Activated gamma-delta T cell treated with Interleukin-2 at 50 U/mL for 16 hours (primary cell): ENCODE measurements around the gene RUFY4.

Source experiments
- DNase-seq: peaks from one replicate; pipeline ENCODE4 v3.0.0-alpha.2; 2020

RUFY4 gene, protein sequence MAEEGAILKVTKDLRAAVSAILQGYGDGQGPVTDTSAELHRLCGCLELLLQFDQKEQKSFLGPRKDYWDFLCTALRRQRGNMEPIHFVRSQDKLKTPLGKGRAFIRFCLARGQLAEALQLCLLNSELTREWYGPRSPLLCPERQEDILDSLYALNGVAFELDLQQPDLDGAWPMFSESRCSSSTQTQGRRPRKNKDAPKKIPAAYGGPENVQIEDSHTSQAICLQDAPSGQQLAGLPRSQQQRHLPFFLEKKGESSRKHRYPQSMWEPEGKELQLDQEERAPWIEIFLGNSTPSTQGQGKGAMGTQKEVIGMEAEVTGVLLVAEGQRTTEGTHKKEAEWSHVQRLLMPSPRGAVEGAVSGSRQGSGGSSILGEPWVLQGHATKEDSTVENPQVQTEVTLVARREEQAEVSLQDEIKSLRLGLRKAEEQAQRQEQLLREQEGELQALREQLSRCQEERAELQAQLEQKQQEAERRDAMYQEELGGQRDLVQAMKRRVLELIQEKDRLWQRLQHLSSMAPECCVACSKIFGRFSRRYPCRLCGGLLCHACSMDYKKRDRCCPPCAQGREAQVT

DNA sequence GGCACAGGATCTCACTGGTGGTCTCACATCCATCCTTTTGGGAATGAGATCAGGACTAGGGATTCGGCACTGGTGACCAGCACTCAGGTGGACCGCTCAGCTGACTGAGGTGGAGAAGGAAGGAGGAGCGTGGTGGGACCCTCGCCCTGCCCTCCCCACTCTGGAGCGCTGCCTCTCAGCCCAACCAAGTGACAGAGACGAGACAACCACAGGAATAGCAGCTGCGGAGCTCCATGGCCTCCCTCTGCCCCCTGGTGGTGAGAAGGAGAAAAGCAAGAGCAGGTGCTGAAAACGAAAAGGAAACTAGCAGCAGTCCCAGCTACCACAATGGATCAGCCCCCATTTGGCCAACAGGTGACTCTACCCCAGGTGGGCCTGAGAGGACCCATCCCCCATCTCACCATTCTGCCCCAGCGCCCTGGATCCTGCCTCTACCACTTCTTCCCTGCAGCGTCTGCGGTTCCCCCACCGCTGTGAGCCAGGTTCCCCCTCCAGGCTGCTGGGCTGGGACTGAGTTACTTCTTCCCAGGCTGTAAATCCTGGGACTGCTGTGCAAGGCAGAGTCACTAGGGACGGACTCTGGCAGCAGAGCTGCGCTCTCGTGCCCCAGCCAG is at the start of gene RUFY4:
TSS of gene RUFY4 (plus strand) at position 533 of the 614 bp plus-strand sequence. CDS start 1,353 bp downstream, outside the sequence.
- peak; percentile 56 for DNase-seq

- DNase-seq, result no peak
Observed at GRCh38 chr2:218019411-218020060, 49.5 kb upstream of the RUFY4 start.

DNA sequence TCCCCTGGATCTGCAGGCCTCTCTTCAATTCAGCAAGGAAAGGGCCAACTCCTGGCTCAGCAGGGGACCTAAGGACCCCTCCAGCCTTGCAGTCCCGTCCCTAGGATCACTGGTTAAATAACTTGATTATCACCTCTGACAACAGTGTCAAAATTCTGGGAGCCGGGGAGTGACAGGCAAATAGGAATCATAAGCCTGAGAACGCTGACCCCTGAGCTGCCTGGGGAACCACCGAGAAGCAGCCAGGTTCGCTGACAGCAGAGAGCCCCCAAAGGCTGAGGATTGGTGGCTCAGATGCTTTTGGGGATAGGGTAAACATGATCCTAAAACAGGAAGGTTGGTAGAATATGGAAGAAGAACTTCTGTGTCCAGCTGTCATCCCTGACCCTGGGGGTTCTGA is 48.8 kb upstream of the RUFY4 start:
- no peak for DNase-seq

- no peak for DNase-seq
Observed at GRCh38 chr2:218020966-218021535, 48.0 kb upstream of the RUFY4 start.

GRCh38 chr2:218021536-218022071 is 47.4 kb upstream of the RUFY4 start:
- no peak for DNase-seq

DNA sequence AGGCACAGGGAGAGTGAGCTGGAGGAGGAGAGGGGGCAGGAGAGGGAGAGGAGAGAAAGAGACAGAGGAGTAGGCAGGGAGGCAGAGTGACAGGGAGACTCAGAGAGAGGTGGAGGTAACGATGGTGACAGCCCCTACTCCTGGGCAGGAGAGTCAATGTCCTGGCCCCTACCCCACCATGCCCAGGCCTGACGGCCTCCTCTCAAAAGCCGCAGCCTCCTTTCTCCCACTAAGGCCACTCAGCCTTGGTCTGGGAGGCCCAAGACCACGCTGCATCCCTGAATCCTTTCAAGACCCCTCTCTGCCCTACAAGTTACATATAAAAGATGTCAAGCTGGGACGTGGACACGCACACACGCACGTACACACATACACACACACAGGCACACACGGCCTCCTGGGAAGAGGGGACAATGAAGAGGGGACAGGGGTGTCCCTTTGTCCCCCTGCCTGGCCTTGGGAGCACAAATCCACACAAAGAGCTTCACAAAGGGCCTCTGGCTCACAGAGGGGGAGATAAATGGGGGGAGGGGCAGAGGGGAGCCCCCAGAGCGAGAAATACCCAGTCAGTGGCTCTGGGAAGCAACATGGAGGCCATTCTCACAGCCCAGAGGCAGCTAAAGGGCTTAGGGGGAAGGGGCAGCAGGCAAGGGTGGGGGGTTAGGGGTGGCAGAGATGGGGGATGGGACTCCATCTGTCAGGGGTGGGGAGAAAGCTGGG is 46.8 kb upstream of the RUFY4 start:
- DNase-seq, result no peak

- DNase-seq, result no peak
Observed at GRCh38 chr2:218022851-218023530, 46.1 kb upstream of the RUFY4 start.

GRCh38 chr2:218023636-218024035 is 45.4 kb upstream of the RUFY4 start:
- no peak for DNase-seq

- DNase-seq, result no peak
Observed at GRCh38 chr2:218024336-218024735, 44.7 kb upstream of the RUFY4 start.

DNA sequence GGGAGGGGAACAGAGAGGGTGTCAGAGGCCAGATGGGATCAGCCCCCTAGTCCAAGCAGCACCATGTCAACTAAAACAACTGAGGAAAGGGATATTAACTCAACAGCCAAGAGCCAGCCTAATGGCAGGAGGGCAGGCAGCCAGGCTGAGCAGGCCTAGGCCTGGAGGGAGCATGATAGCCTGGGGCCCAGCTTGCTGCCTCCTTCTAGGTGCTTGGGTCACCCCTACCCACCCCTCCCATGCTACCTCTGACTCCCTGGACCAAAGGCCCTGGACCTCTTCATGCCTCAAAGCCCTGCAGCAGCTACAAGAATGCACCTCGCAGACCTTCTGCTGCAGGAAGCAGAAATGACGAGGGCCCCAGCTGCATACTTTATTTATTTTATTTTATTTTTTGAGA is 44.2 kb upstream of the RUFY4 start:
- DNase-seq, result no peak

GRCh38 chr2:218026244-218026643 is 42.8 kb upstream of the RUFY4 start:
- DNase-seq, result no peak

DNA sequence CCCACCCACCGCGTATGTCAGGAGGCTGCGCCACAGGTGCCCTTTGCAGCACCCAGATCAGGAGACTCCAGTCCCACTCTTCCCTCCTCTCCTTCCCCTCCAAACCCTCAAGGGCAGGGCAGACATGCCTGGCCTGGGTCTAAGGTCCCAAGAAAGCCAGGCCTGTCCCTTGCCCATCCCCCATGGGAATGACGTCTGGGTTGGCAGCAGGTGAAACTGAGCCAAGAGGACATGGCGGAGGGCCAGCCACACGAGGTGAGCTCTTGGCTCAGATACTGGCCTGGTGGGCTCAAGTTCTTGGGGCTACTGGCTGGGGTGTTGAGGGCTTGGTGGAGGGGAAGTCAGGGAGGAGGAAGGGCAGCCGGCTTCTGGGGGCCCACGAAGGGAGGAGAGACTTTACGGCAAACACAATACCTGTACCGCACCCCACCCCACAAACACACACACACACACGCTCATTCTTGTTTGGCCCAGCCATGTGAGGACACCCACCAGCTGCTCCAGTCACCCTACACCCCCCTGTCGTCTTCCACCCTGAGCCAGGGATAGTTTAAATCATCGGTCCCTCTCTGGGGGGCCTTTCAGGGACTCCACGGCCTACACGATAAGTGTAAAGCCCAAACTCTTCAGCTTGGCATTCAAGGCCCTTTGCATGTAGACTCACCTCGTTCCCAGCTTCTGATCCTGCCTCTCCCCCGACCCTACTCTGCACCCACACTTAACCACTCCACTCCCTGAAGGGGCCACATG is 42.2 kb upstream of the RUFY4 start:
- peak; percentile 2 for DNase-seq

DNA sequence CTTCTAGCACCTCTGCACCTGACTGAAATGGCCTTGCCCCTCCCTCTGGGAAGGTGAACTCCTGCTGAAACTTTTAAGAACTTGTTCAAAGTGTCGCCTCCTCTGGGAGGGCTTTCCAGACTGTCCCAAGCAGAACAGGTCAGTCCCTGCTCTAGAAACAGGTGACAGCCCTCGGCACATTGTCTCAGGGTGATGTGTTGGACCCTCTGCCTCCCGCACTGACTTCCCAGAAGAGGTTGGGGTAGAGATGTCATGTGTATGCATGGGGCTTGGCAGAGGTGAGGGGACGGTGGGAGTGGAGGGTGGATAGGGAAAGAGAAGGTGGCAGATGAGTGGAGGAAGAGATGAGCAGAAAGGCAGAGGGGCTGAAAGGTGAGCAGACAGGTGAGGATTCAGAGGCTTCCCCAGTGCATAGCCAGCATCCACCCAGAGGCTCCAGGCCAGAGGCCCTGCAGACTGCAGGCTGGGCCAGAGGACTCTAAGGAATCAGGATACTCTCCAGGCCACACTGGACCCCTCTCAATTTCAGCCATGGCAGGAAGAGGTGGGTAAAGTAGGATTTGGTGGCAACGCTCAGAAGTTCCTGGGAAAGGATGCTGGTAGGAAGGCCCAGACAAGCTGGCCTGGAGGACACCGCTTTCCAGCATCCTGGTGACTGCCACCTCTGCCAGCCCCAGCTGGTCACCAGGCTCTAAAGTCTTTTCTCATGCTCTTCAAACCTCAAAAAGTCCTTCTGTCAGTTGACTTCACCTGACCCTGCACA is 41.4 kb upstream of the RUFY4 start:
- DNase-seq, result peak; percentile 1

DNA sequence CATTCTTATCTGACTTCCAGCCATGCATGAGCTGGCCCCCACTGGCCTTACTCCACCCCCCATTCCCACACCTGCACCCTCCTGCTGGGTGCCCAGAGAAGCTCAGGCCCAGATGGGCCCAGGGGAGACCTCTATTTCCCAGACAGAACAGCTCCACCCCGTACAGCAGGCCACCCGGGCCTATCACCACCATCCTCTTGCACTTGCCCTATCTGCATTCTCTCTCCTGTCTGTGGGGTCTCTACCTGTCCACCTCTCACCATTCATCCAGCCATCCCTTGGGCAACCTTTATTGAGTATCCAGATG is 40.9 kb upstream of the RUFY4 start:
- peak; percentile 2 for DNase-seq

- no peak for DNase-seq
Observed at GRCh38 chr2:218028562-218029348, 40.3 kb upstream of the RUFY4 start.

DNA sequence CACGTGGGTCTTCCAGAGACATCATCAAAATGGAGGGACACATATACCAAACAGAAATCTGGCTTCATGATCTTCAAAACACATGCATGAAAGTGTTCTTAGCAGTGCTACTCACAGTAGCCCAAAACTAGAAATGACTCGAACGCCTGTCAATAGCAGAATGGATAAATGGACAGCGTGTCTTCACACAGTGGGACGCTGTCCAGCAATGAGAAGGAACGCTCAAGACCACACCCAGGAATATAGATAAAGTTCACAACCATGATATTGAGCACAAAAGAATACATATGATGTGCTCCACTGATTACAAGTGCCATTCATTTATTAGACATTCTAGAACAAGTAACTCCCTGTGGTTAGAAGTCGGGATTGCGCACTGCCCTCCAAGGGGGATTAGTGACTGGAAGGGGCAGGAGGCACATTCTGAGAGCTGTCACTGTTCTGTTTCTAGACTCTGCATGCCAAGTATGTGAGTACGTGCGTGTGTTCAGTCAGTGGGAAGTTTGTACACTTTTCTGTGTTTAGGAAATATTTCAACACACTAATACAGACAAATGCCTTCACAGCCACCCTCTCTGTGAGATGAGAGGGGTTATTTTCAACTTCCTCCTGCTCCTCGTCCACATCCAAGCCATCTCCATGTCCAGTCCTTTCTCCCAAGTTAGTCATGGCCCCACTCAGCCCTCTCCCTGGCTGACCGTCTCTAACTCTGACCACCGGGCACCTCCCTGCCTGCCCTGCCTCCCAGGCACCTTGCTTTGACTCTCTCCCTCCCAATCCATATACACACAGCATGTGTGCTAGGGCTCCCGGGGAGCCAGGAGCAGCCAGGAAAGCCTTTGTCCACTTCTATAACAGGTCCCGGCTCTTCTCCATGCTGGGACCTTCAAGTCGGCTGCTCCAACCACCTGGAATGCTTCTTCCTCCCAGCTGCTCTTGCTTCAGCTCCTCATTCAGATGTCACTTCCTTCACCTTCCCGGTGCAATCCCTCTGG is 39.4 kb upstream of the RUFY4 start:
- DNase-seq, result no peak

- no peak for DNase-seq
Observed at GRCh38 chr2:218030409-218031195, 38.5 kb upstream of the RUFY4 start.
